ENCODE data around the gene IPCEF1.

IPCEF1 gene

GRCh38 chr6:154249499-154250298, 106.9 kb downstream of the IPCEF1 start:
- TF ChIP-seq CSRNP3 (CRISPR knock-in tag; IDR thresholded peaks at IDR 0.05) (no peak), ESRRG (CRISPR knock-in tag; IDR thresholded peaks at IDR 0.05) (no peak), TCF4 (CRISPR knock-in tag; IDR thresholded peaks at IDR 0.05; ENCODE audit: borderline replicate concordance) (no peak), CREB5 (CRISPR knock-in tag; IDR thresholded peaks at IDR 0.05; ENCODE audit: low read depth) (no peak), BACH2 (CRISPR knock-in tag; IDR thresholded peaks at IDR 0.05; ENCODE audit: borderline replicate concordance) (no peak), PATZ1 (CRISPR knock-in tag; IDR thresholded peaks at IDR 0.05; ENCODE audit: borderline replicate concordance) (no peak), SNAI2 (CRISPR knock-in tag; IDR thresholded peaks at IDR 0.05) (no peak), ISL1 (CRISPR knock-in tag; IDR thresholded peaks at IDR 0.05) (no peak)
- ATAC-seq: no peak

GRCh38 chr6:154247119-154247861, 109.3 kb downstream of the IPCEF1 start:
- ATAC-seq: no peak
- TF ChIP-seq ZNF70 (CRISPR knock-in tag; IDR thresholded peaks at IDR 0.05) (no peak), BACH2 (CRISPR knock-in tag; IDR thresholded peaks at IDR 0.05; ENCODE audit: borderline replicate concordance) (no peak), CREB5 (CRISPR knock-in tag; IDR thresholded peaks at IDR 0.05; ENCODE audit: low read depth) (no peak), GLIS3 (CRISPR knock-in tag; IDR thresholded peaks at IDR 0.05) (no peak), ISL1 (CRISPR knock-in tag; IDR thresholded peaks at IDR 0.05) (no peak), TSHZ2 (CRISPR knock-in tag; IDR thresholded peaks at IDR 0.05) (no peak), SNAI2 (CRISPR knock-in tag; IDR thresholded peaks at IDR 0.05) (no peak), TCF4 (CRISPR knock-in tag; IDR thresholded peaks at IDR 0.05; ENCODE audit: borderline replicate concordance) (no peak), CSDC2 (CRISPR knock-in tag; IDR thresholded peaks at IDR 0.05) (no peak), ARNTL (CRISPR knock-in tag; IDR thresholded peaks at IDR 0.05; ENCODE audit: borderline replicate concordance, low read depth) (no peak), PATZ1 (CRISPR knock-in tag; IDR thresholded peaks at IDR 0.05; ENCODE audit: borderline replicate concordance) (no peak), ZFP3 (CRISPR knock-in tag; IDR thresholded peaks at IDR 0.05) (no peak), ZNF565 (CRISPR knock-in tag; conservative IDR thresholded peaks at IDR 0.05; ENCODE audit: low read depth) (no peak), CSRNP3 (CRISPR knock-in tag; IDR thresholded peaks at IDR 0.05) (no peak), ZNF8 (CRISPR knock-in tag; IDR thresholded peaks at IDR 0.05) (no peak)
